HepG2 (cell line): ENCODE data around the gene CLDN16. TPM values are rescaled to one million over a fixed set of nuclear protein-coding genes. Genes with fewer than 3 reads are reported as not detected.

Source experiments
- ATAC-seq: fragments of 200-7000 bp; cut with Tn5 transposase; 3 replicates; pipeline ENCODE4 v1.9.1; 2020; ENCODE audit warnings: mild to moderate bottlenecking, moderate library complexity
- BruUV-seq: library from RNA; stranded (reverse); fragments of 400-500 nt; replicated peaks from 2 replicates; lab custom pipeline; 2021; lab: Mats Ljungman, UMichigan
- CTCF ChIA-PET: fragments of 300-600 bp; formaldehyde crosslinking; extraction: SDS; loops from one replicate; lab custom pipeline; 2021; ENCODE audit warnings: low total read pairs, inconsistent platforms, low intra/inter-chr PET ratio; lab: Yijun Ruan, JAX
- POLR2A ChIA-PET: fragments of 350-600 bp; sonication (Branson Sonifier 250); formaldehyde crosslinking; loops from one replicate; lab custom pipeline; 2020; ENCODE audit warnings: antibody characterized with exemption, inconsistent platforms; lab: Yijun Ruan, JAX
- DNase-seq: peaks from one replicate; pipeline ENCODE4 v3.0.0-alpha.2; 2015; ENCODE audit warnings: low spot score
- FAIRE-seq: peaks from 3 replicates; lab custom pipeline; 2011; peaks lifted over from hg19 to GRCh38; lab: Jason Lieb, UNC
- H2AFZ ChIP-seq: one replicate; pipeline ENCODE4 v1.6.1; 2011; ENCODE audit warnings: low read length, inconsistent platforms
- H3K27ac ChIP-seq: fragments of 300-600 bp; 3 replicates; pipeline ENCODE4 v1.8.0; 2011; ENCODE audit warnings: mixed run types, mild to moderate bottlenecking, mixed read lengths, low read length, inconsistent platforms; ENCODE audit not compliant: insufficient read depth; ENCODE audit errors: extremely low read length
- H3K27me3 ChIP-seq, 2 experiments: fragments of 200-600 bp in 1 of 2; 2 replicates in 1 of 2; 3 replicates in 1 of 2; pipeline versions ENCODE4 v1.6.0 to v1.8.0; 2011; ENCODE audit warnings: low read length in 2 of 2, mild to moderate bottlenecking in 2 of 2, moderate library complexity in 2 of 2, inconsistent platforms in 1 of 2; ENCODE audit not compliant: insufficient read depth in 2 of 2, control insufficient read depth in 1 of 2
- H3K36me3 ChIP-seq, 2 experiments: fragments of 200-600 bp in 1 of 2; replicated peaks in 1 of 2; 2 replicates in 1 of 2; 3 replicates in 1 of 2; pipeline versions ENCODE4 v1.5.1 to v1.8.0; 2011; ENCODE audit warnings: low read length in 2 of 2, inconsistent platforms in 1 of 2; ENCODE audit not compliant: insufficient read depth in 2 of 2, control insufficient read depth in 1 of 2
- H3K4me1 ChIP-seq: 2 replicates; pipeline ENCODE4 v1.5.1; 2012; ENCODE audit warnings: low read length, inconsistent platforms; ENCODE audit not compliant: insufficient read depth
- H3K4me2 ChIP-seq: 2 replicates; pipeline ENCODE4 v1.6.0; 2011; ENCODE audit warnings: low read depth, low read length, inconsistent platforms
- H3K4me3 ChIP-seq, 3 experiments: fragments of 200-600 bp in 1 of 3; sonication (generic), shearing (Covaris generic) in 1 of 3; replicated peaks in 1 of 3; 2 replicates each; pipeline ENCODE4 v1.5.1; 2011 to 2016; ENCODE audit warnings: low read length in 3 of 3, inconsistent platforms in 2 of 3, low read depth in 2 of 3, mild to moderate bottlenecking in 2 of 3, control low read depth in 1 of 3, mixed read lengths in 1 of 3; ENCODE audit not compliant: insufficient read depth in 1 of 3
- H3K79me2 ChIP-seq: one replicate; pipeline ENCODE4 v1.6.1; 2011; ENCODE audit warnings: low read length, inconsistent platforms; ENCODE audit not compliant: insufficient read depth
- H3K9ac ChIP-seq: 2 replicates; pipeline ENCODE4 v1.6.0; 2011; ENCODE audit warnings: mild to moderate bottlenecking, low read depth, low read length, inconsistent platforms; ENCODE audit not compliant: insufficient read depth
- H3K9me3 ChIP-seq: 2 replicates; pipeline ENCODE4 v1.5.1; 2012; ENCODE audit warnings: mild to moderate bottlenecking, low read length
- H4K20me1 ChIP-seq: 2 replicates; pipeline ENCODE4 v1.6.0; 2011; ENCODE audit warnings: inconsistent platforms, mild to moderate bottlenecking, low read length, moderate library complexity; ENCODE audit not compliant: insufficient read depth
- AKAP8 ChIP-seq: sonication (generic); formaldehyde crosslinking; IDR thresholded peaks from 2 replicates; pipeline ENCODE4 v1.5.1; 2020; ENCODE audit warnings: mild to moderate bottlenecking, missing genetic modification reagents
- ARNTL ChIP-seq: sonication (generic); formaldehyde crosslinking; IDR thresholded peaks from 2 replicates; pipeline ENCODE4 v1.4.0; 2020; ENCODE audit warnings: mild to moderate bottlenecking, missing genetic modification reagents
- CTCF ChIP-seq: sonication (generic); formaldehyde crosslinking; IDR thresholded peaks from 2 replicates; pipeline ENCODE4 v1.5.0; 2020; ENCODE audit warnings: mild to moderate bottlenecking, missing genetic modification reagents, moderate library complexity
- EHMT2 ChIP-seq: fragments of 200-600 bp; sonication (generic); IDR thresholded peaks from 2 replicates; pipeline ENCODE4 v1.7.0; 2017; ENCODE audit warnings: antibody characterized with exemption, low read depth, low read length, borderline replicate concordance
- HMGXB3 ChIP-seq: sonication (generic); formaldehyde crosslinking; IDR thresholded peaks from 2 replicates; pipeline ENCODE4 v1.4.0; 2020; ENCODE audit warnings: missing genetic modification reagents, borderline replicate concordance
- MLX ChIP-seq: IDR thresholded peaks from 2 replicates; pipeline ENCODE4 v1.6.1; 2016
- SNAPC2 ChIP-seq: sonication (generic); formaldehyde crosslinking; IDR thresholded peaks from 2 replicates; pipeline ENCODE4 v1.8.1; 2022; ENCODE audit warnings: mild to moderate bottlenecking, missing genetic modification reagents
- STAG1 ChIP-seq: sonication (generic); formaldehyde crosslinking; IDR thresholded peaks from 2 replicates; pipeline ENCODE4 v1.4.0; 2020; ENCODE audit warnings: missing genetic modification reagents
- TAF15 ChIP-seq: fragments of 200-400 bp; formaldehyde crosslinking; IDR thresholded peaks from one replicate; pipeline ENCODE4 v1.6.1; 2018; ENCODE audit warnings: mild to moderate bottlenecking, low read depth, low read length; ENCODE audit not compliant: poor library complexity, severe bottlenecking
- ZFP36L2 ChIP-seq: sonication (generic); formaldehyde crosslinking; IDR thresholded peaks from 2 replicates; pipeline ENCODE4 v1.4.0; 2020; ENCODE audit warnings: missing genetic modification reagents
- ZMAT5 ChIP-seq: sonication (generic); formaldehyde crosslinking; IDR thresholded peaks from 2 replicates; pipeline ENCODE4 v1.5.0; 2020; ENCODE audit warnings: mild to moderate bottlenecking, low read depth, missing genetic modification reagents, borderline replicate concordance
- ZNF709 ChIP-seq: sonication (generic); formaldehyde crosslinking; IDR thresholded peaks from 2 replicates; pipeline ENCODE4 v1.5.0; 2020; ENCODE audit warnings: mild to moderate bottlenecking, missing genetic modification reagents
- in situ Hi-C: cut with HindIII; loops from 2 replicates; pipeline ENCODE4 v1.10.0; 2017; ENCODE audit warnings: low pct_unique_long_range_greater_than_20kb; ENCODE audit not compliant: extremely low pct_ligation_motif_present
- intact Hi-C: fragments of 100-400 bp; cut with micrococcal nuclease; formaldehyde crosslinking; loops from one replicate; pipeline ENCODE4 v1.10.0; 2022; ENCODE audit not compliant: unreplicated experiment
- polyA plus RNA-seq, 8 experiments: library from polyadenylated mRNA; depleted of rRNA in 3 of 8; stranded (reverse) in 7 of 8; unstranded in 1 of 8; fragments of >200 nt; fragmentation: Illumina TruSeq in 4 of 8; extraction: Trizol in 4 of 8; gene quantifications; 2 replicates each; pipeline versions ENCODE4 v1.2.1 to v1.2.3, GENCODE V29; 2011 to 2016; ENCODE audit warnings: low read depth in 4 of 8, missing spikeins in 1 of 8, mixed read lengths in 1 of 8; ENCODE audit not compliant: insufficient read depth in 1 of 8
- total RNA-seq, 5 experiments: library from RNA; depleted of rRNA; stranded (reverse); fragments of >200 nt; fragmentation: Illumina TruSeq; extraction: Trizol; gene quantifications; 2 replicates each; pipeline ENCODE4 v1.2.3, GENCODE V29; 2016; ENCODE audit warnings: low read depth in 1 of 5
- TF ChIP-seq, protein P1 (sequence below): sonication (generic); formaldehyde crosslinking; IDR thresholded peaks from 2 replicates; pipeline ENCODE4 v1.4.0; 2020; ENCODE audit warnings: mild to moderate bottlenecking, low read depth, missing genetic modification reagents
- TF ChIP-seq, protein P2 (sequence below), 2 experiments: fragments of 450-650 bp in 1 of 2; sonication (generic) in 1 of 2; formaldehyde crosslinking; IDR thresholded peaks; 2 replicates each; pipeline versions ENCODE4 v1.5.0 to v1.8.0; 2020 to 2022; ENCODE audit warnings: mild to moderate bottlenecking in 1 of 2, missing genetic modification reagents in 1 of 2

CLDN16 gene
- total and polyA plus RNA-seq, 2 of the 13 experiments (the other 11 are each of a cell fraction or from before 2014, with no cell fraction given), result 0.13 to 0.24 TPM

DNA sequence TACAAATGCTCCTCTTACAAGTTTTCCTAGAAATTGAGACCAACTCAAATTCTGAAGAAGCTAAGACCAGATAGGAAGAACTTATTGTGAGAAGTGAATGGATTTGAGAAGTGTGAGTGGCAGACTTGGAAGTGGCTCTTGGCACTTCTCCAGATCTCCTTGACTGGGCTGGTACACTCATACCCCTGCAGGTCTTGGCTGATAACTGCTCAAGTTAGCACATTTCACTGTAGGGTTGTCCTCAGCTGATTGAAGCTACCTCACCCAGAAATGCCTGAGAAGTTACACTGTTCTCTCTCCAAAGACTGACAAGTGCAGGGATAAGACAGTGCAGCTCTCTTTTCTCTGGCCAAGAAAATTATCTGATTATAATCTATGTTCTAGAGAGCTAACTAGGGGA, 49.2 kb upstream of the CLDN16 start (continued):
- TF ChIP-seq HMGXB3 (CRISPR knock-in tag), result no peak
- TF ChIP-seq ZNF709 (CRISPR knock-in tag), result no peak
- TF ChIP-seq MLX (CRISPR knock-in tag), result no peak
- no peak for TF ChIP-seq STAG1 (CRISPR knock-in tag)
- no peak for TF ChIP-seq AKAP8 (CRISPR knock-in tag)
- TF ChIP-seq, protein P1, sequence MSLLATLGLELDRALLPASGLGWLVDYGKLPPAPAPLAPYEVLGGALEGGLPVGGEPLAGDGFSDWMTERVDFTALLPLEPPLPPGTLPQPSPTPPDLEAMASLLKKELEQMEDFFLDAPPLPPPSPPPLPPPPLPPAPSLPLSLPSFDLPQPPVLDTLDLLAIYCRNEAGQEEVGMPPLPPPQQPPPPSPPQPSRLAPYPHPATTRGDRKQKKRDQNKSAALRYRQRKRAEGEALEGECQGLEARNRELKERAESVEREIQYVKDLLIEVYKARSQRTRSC (CRISPR knock-in tag), result no peak

- ChIA-PET CTCF (no interaction called here), POLR2A (interaction anchor here (0.9 to 1.0 kb wide), 2 partner anchors 10 to 17 kb away, joined by 3 to 6 read pairs; partner anchors contain the start of gene CLDN1)
- ATAC-seq (peak; percentile 78), DNase-seq (peak; percentile 37), FAIRE-seq (peak; percentile 8)
- no peak overlapping the region for H3K4me2 ChIP-seq
- peaks cover 30% of the 10 kb centered on the region for H3K4me1 ChIP-seq
- H3K27ac ChIP-seq, result no peak overlapping the region
- H3K9ac ChIP-seq, result no peak overlapping the region
- no TSS peak for BruUV-seq
- no peaks in the 10 kb centered on the region for H3K79me2 ChIP-seq
- H2AFZ ChIP-seq, result no peak overlapping the region
- in situ Hi-C loops (no loop called here), intact Hi-C loops (loop anchor here (10.0 kb wide), 1 partner anchor 206 kb away; no protein-coding TSS in a partner anchor)
- H3K27me3 ChIP-seq, result no peaks in the 10 kb centered on the region
- no peak overlapping the region for H3K4me3 ChIP-seq
- no peaks in the 10 kb centered on the region for H4K20me1 ChIP-seq
- no peaks in the 10 kb centered on the region for H3K36me3 ChIP-seq
- H3K9me3 ChIP-seq, result no peaks in the 10 kb centered on the region
- TF ChIP-seq TAF15, result no peak
- no peak for TF ChIP-seq ZFP36L2
- peak; percentile 38; the same call in 1 of the 2 replicates for TF ChIP-seq STAG1 (CRISPR knock-in tag)
- TF ChIP-seq EHMT2, result peak; percentile 38; the same call in 1 of the 2 replicates
- TF ChIP-seq, protein P2, sequence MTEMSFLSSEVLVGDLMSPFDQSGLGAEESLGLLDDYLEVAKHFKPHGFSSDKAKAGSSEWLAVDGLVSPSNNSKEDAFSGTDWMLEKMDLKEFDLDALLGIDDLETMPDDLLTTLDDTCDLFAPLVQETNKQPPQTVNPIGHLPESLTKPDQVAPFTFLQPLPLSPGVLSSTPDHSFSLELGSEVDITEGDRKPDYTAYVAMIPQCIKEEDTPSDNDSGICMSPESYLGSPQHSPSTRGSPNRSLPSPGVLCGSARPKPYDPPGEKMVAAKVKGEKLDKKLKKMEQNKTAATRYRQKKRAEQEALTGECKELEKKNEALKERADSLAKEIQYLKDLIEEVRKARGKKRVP (CRISPR knock-in tag; IDR thresholded peaks at IDR 0.05), result no peak
- TF ChIP-seq ZMAT5 (CRISPR knock-in tag), result no peak
- TF ChIP-seq SNAPC2, result no peak
- TF ChIP-seq ARNTL (CRISPR knock-in tag), result no peak
- TF ChIP-seq CTCF (CRISPR knock-in tag), result peak; percentile 28
Observed at GRCh38 chr3:190339130-190339529, 48.8 kb upstream of the CLDN16 start.
